Prostate gland (tissue), 2 donors: ENCODE measurements around the gene TUSC2.

Experiments used
- POLR2A ChIP-seq: fragments of 450-650 bp; IDR thresholded peaks from one replicate; pipeline ENCODE4 v1.6.1; 2016; ENCODE audit warnings: antibody characterized with exemption, mild to moderate bottlenecking
- POLR2AphosphoS5 ChIP-seq: sonication (generic); formaldehyde crosslinking; IDR thresholded peaks from one replicate; pipeline ENCODE4 v1.6.1; 2017; ENCODE audit warnings: antibody characterized with exemption
- TF ChIP-seq, protein P1 (sequence below), 4 experiments: fragments of 200-600 bp in 2 of 4; fragments of 450-650 bp in 2 of 4; sonication (generic) in 2 of 4; IDR thresholded peaks; 1 replicate in 3 of 4; 2 replicates in 1 of 4; pipeline ENCODE4 v1.5.1; 2016 to 2019; ENCODE audit warnings: antibody characterized with exemption in 4 of 4, mild to moderate bottlenecking in 2 of 4, moderate library complexity in 2 of 4

- no peak for TF ChIP-seq POLR2AphosphoS5
- TF ChIP-seq, protein P1, sequence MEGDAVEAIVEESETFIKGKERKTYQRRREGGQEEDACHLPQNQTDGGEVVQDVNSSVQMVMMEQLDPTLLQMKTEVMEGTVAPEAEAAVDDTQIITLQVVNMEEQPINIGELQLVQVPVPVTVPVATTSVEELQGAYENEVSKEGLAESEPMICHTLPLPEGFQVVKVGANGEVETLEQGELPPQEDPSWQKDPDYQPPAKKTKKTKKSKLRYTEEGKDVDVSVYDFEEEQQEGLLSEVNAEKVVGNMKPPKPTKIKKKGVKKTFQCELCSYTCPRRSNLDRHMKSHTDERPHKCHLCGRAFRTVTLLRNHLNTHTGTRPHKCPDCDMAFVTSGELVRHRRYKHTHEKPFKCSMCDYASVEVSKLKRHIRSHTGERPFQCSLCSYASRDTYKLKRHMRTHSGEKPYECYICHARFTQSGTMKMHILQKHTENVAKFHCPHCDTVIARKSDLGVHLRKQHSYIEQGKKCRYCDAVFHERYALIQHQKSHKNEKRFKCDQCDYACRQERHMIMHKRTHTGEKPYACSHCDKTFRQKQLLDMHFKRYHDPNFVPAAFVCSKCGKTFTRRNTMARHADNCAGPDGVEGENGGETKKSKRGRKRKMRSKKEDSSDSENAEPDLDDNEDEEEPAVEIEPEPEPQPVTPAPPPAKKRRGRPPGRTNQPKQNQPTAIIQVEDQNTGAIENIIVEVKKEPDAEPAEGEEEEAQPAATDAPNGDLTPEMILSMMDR (IDR thresholded peaks at IDR 0.05) = no peak
- no peak for TF ChIP-seq POLR2A
Observed at GRCh38 chr3:50330330-50330729, 2.3 kb upstream of the TUSC2 start.
